Measurements from ENCODE around the gene CTNNBL1. TPM values are rescaled to one million over a fixed set of nuclear protein-coding genes. Genes with fewer than 3 reads are reported as not detected.

The CTNNBL1 gene
- total RNA-seq, 2 donors from 2014 or later: 68.6 to 68.7 TPM

DNA sequence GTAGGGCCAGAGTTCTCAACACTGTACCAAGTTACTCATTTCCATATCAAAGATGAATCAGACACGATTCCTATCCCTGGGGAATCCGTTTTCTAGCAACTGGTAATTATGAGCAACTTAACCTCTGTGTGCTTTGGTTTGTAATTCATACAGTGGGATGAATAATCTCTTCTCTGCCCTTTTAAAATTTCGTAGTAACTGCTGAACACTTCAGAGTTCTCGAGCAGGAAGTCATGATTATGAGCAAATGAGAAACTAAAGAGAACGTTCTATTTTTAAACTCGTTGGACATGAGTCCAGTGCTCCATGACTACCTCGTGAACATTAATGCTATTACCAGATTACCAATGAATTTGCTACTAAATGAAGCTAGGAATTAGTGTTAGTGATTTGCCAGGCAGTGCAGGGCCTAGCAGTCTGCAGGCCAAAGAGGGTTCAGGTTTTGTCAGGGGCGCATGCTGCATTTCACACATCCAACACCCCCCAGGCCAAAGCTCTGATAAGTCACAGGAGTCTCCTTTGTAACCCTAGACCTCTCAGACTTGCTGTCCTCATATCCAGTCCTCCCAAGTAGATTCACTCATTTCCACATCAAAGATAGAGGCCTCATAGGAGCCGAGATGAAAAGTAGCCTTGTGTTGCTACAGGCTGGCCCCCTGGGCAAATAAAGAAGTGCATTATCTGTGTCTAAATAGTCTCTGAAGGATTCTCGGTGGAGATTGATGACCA lies 163.3 kb downstream of the CTNNBL1 start:
- peaks cover 14% of the 10 kb centered on the region for H3K4me1 Mint-ChIP-seq
- no peak for TF ChIP-seq CTCF (conservative IDR thresholded peaks at IDR 0.05)
- H3K27ac Mint-ChIP-seq: no peak overlapping the region
- peaks cover 49% of the 10 kb centered on the region for H3K36me3 ChIP-seq (ENCODE audit: control insufficient read depth, insufficient read depth, low read length)
- no peak overlapping the region for H3K27ac ChIP-seq (ENCODE audit: low read depth, low read length)
- peaks cover 9% of the 10 kb centered on the region for H3K9me3 ChIP-seq (ENCODE audit: control insufficient read depth, low read length)
- H3K4me1 ChIP-seq (ENCODE audit: control insufficient read depth, insufficient read depth, low read length): peaks cover 7% of the 10 kb centered on the region
- no peak overlapping the region for H3K4me3 ChIP-seq (ENCODE audit: low read length)
- H3K36me3 Mint-ChIP-seq (ENCODE audit: low read depth): peaks cover 50% of the 10 kb centered on the region
- 86 to 89% methylated on average over 9 to 10 of the region's 10 CpGs for WGBS, 2 experiments (ENCODE audit: insufficient coverage in 1 of 2, insufficient read length in 1 of 2)
- H3K27me3 ChIP-seq (ENCODE audit: control insufficient read depth, insufficient read depth, low read length, poor library complexity, severe bottlenecking): no peaks in the 10 kb centered on the region
- H3K9me3 Mint-ChIP-seq: peaks cover 6% of the 10 kb centered on the region
- H3K4me3 Mint-ChIP-seq: no peak overlapping the region
- H3K27me3 Mint-ChIP-seq (ENCODE audit: insufficient read depth): no peaks in the 10 kb centered on the region
- DNase-seq: no peak
- no peak overlapping the region for H3K9ac ChIP-seq (ENCODE audit: extremely low read depth, low read length, poor library complexity, severe bottlenecking)

- peaks cover 9% of the 10 kb centered on the region for H3K9me3 ChIP-seq (ENCODE audit: control insufficient read depth, low read length)
- H3K36me3 ChIP-seq (ENCODE audit: control insufficient read depth, insufficient read depth, low read length): peaks cover 49% of the 10 kb centered on the region
- no peaks in the 10 kb centered on the region for H3K27me3 ChIP-seq (ENCODE audit: control insufficient read depth, insufficient read depth, low read length, poor library complexity, severe bottlenecking)
- Mint-ChIP-seq H3K27me3 (ENCODE audit: insufficient read depth) (no peaks in the 10 kb centered on the region), H3K4me3 (no peak overlapping the region), H3K9me3 (peaks cover 6% of the 10 kb centered on the region), H3K27ac (no peak overlapping the region), H3K36me3 (ENCODE audit: low read depth) (peaks cover 59% of the 10 kb centered on the region), H3K4me1 (peaks cover 21% of the 10 kb centered on the region)
- no peak for DNase-seq
- H3K4me1 ChIP-seq (ENCODE audit: control insufficient read depth, insufficient read depth, low read length): peaks cover 7% of the 10 kb centered on the region
- WGBS, 2 experiments (ENCODE audit: insufficient coverage in 1 of 2, insufficient read length in 1 of 2): 91 to 92% methylated on average over 12 to 15 of the region's 15 CpGs
- no peak overlapping the region for H3K27ac ChIP-seq (ENCODE audit: low read depth, low read length)
- TF ChIP-seq CTCF (conservative IDR thresholded peaks at IDR 0.05): no peak
- no peak overlapping the region for H3K9ac ChIP-seq (ENCODE audit: extremely low read depth, low read length, poor library complexity, severe bottlenecking)
- H3K4me3 ChIP-seq (ENCODE audit: low read length): no peak overlapping the region
Measured at GRCh38 chr20:37859406-37860171, 165.8 kb downstream of the CTNNBL1 start.

- no peak for TF ChIP-seq CTCF (conservative IDR thresholded peaks at IDR 0.05)
- no peak overlapping the region for H3K4me3 ChIP-seq (ENCODE audit: low read length)
- peaks cover 6% of the 10 kb centered on the region for H3K9me3 Mint-ChIP-seq
- peaks cover 12% of the 10 kb centered on the region for H3K4me1 Mint-ChIP-seq
- peaks cover 9% of the 10 kb centered on the region for H3K9me3 ChIP-seq (ENCODE audit: control insufficient read depth, low read length)
- no peak overlapping the region for H3K27ac Mint-ChIP-seq
- H3K9ac ChIP-seq (ENCODE audit: extremely low read depth, low read length, poor library complexity, severe bottlenecking): no peak overlapping the region
- no peak for DNase-seq
- no peak overlapping the region for H3K4me3 Mint-ChIP-seq
- no peaks in the 10 kb centered on the region for H3K27me3 ChIP-seq (ENCODE audit: control insufficient read depth, insufficient read depth, low read length, poor library complexity, severe bottlenecking)
- H3K36me3 ChIP-seq (ENCODE audit: control insufficient read depth, insufficient read depth, low read length): peaks cover 43% of the 10 kb centered on the region
- WGBS, 2 experiments (ENCODE audit: insufficient coverage in 1 of 2, insufficient read length in 1 of 2): 86 to 94% methylated on average over 5 of the region's 5 CpGs
- peaks cover 49% of the 10 kb centered on the region for H3K36me3 Mint-ChIP-seq (ENCODE audit: low read depth)
- H3K27me3 Mint-ChIP-seq (ENCODE audit: insufficient read depth): no peaks in the 10 kb centered on the region
- no peak overlapping the region for H3K27ac ChIP-seq (ENCODE audit: low read depth, low read length)
- peaks cover 3% of the 10 kb centered on the region for H3K4me1 ChIP-seq (ENCODE audit: control insufficient read depth, insufficient read depth, low read length)
Measured at GRCh38 chr20:37863289-37863688, 169.5 kb downstream of the CTNNBL1 start.

Measured in endodermal cell (in vitro differentiated cells).